PC-3 (cell line): ENCODE results near the gene B4GALNT3. TPM values are rescaled to one million over a fixed set of nuclear protein-coding genes. Genes with fewer than 3 reads are reported as not detected.

Source experiments
- ATAC-seq: fragments of 200-7000 bp; cut with Tn5 transposase; 2 replicates; pipeline ENCODE4 v1.9.1; 2020; ENCODE audit warnings: mild to moderate bottlenecking, moderate library complexity
- BruUV-seq: library from RNA; stranded (reverse); fragments of 400-500 nt; replicated peaks from 2 replicates; lab custom pipeline; 2021; lab: Mats Ljungman, UMichigan
- CTCF ChIA-PET: fragments of 300-600 bp; sonication (Branson Sonifier 250); formaldehyde crosslinking; loops from one replicate; lab custom pipeline; 2022; ENCODE audit warnings: antibody characterized with exemption; lab: Charles Lee
- POLR2A ChIA-PET: fragments of 300-600 bp; sonication (Branson Sonifier 250); formaldehyde crosslinking; loops from one replicate; lab custom pipeline; 2022; ENCODE audit warnings: antibody characterized with exemption; ENCODE audit not compliant: unreplicated experiment; lab: Charles Lee
- DNase-seq: peaks from one replicate; pipeline ENCODE4 v3.0.0-alpha.2; 2015
- H2AFZ ChIP-seq: fragments of 300-600 bp; sonication (generic); 2 replicates; pipeline ENCODE4 v1.6.0; 2016; ENCODE audit warnings: antibody characterized with exemption, low read length
- H3F3A ChIP-seq: fragments of 300-600 bp; sonication (generic); one replicate; pipeline ENCODE4 v1.6.0; 2017; ENCODE audit warnings: antibody characterized with exemption, low read length, control low read depth, mild to moderate bottlenecking; ENCODE audit not compliant: unreplicated experiment
- H3K27ac ChIP-seq: fragments of 300-600 bp; sonication (generic); 2 replicates; pipeline ENCODE4 v1.5.1; 2016; ENCODE audit warnings: mild to moderate bottlenecking, low read length
- H3K27me3 ChIP-seq: fragments of 300-600 bp; sonication (generic); 2 replicates; pipeline ENCODE4 v1.6.1; 2016; ENCODE audit warnings: low read length, mixed read lengths
- H3K36me3 ChIP-seq: fragments of 300-600 bp; sonication (generic); 2 replicates; pipeline ENCODE4 v1.6.1; 2016; ENCODE audit warnings: low read depth, mixed run types, low read length, mixed read lengths
- H3K4me1 ChIP-seq: fragments of 300-600 bp; sonication (generic); 2 replicates; pipeline ENCODE4 v1.5.1; 2016; ENCODE audit warnings: low read length; ENCODE audit not compliant: insufficient read depth
- H3K4me2 ChIP-seq: fragments of 300-600 bp; sonication (generic); 2 replicates; pipeline ENCODE4 v1.6.0; 2016; ENCODE audit warnings: low read length
- H3K4me3 ChIP-seq: fragments of 300-600 bp; sonication (generic); 2 replicates; pipeline ENCODE4 v1.5.1; 2016; ENCODE audit warnings: mild to moderate bottlenecking, low read length, mixed read lengths
- H3K79me2 ChIP-seq: fragments of 300-600 bp; sonication (generic); 2 replicates; pipeline ENCODE4 v1.6.1; 2017; ENCODE audit warnings: low read length, mixed read lengths
- H3K9ac ChIP-seq: fragments of 300-600 bp; sonication (generic); 2 replicates; pipeline ENCODE4 v1.6.0; 2016; ENCODE audit warnings: mild to moderate bottlenecking, low read length
- H3K9me2 ChIP-seq: fragments of 300-600 bp; sonication (generic); replicated peaks from 2 replicates; pipeline ENCODE4 v1.6.1; 2016; ENCODE audit warnings: mixed run types, low read length, mixed read lengths
- H3K9me3 ChIP-seq: fragments of 300-600 bp; sonication (generic); 2 replicates; pipeline ENCODE4 v1.6.1; 2016; ENCODE audit warnings: low read length, mixed read lengths
- H4K20me1 ChIP-seq: fragments of 300-600 bp; sonication (generic); 2 replicates; pipeline ENCODE4 v1.6.1; 2016; ENCODE audit warnings: low read length, mixed read lengths
- EZH2 ChIP-seq: fragments of 300-600 bp; sonication (generic); IDR thresholded peaks from one replicate; pipeline ENCODE4 v1.6.1; 2017; ENCODE audit warnings: antibody characterized with exemption, mild to moderate bottlenecking, low read length; ENCODE audit not compliant: unreplicated experiment
- EZH2phosphoT487 ChIP-seq: fragments of 300-600 bp; sonication (generic); IDR thresholded peaks from 2 replicates; pipeline ENCODE4 v1.6.1; 2018; ENCODE audit warnings: mild to moderate bottlenecking, antibody characterized with exemption, low read length, borderline replicate concordance
- intact Hi-C: fragments of 100-400 bp; cut with micrococcal nuclease; formaldehyde crosslinking; loops from 2 replicates; pipeline ENCODE4 v1.9.0; 2023
- total RNA-seq: library from RNA; depleted of rRNA; stranded (reverse); fragments of >200 nt; gene quantifications from 2 replicates; pipeline ENCODE4 v1.2.3, GENCODE V29; 2014
- TF ChIP-seq, protein P1 (sequence below): fragments of 300-600 bp; sonication (generic); conservative IDR thresholded peaks from 2 replicates; pipeline ENCODE4 v1.5.1; 2017; ENCODE audit warnings: antibody characterized with exemption, low read depth, mild to moderate bottlenecking, low read length

B4GALNT3 gene
- total RNA-seq, 1 experiment from 2014 or later: 3.7 TPM

DNA sequence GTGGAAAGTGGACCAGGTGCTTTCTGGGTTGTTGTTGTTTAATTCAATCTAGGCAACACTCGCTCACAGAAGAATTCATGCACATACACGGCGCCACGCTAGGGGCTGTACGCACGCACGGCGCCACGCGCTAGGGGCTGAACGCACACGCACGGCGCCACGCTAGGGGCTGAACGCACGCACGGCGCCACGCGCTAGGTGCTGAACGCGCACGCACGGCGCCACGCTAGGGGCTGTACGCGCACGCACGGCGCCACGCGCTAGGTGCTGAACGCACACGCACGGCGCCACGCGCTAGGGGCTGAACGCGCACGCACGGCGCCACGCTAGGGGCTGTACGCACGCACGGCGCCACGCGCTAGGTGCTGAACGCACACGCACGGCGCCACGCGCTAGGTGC, 149.2 kb downstream of the B4GALNT3 start:
- Histone ChIP-seq H3K36me3 (no peaks in the 10 kb centered on the region), H3K4me3 (no peak overlapping the region), H3K9me2 (no peaks in the 10 kb centered on the region), H3K27me3 (no peaks in the 10 kb centered on the region), H3K9ac (no peak overlapping the region), H3K27ac (no peak overlapping the region), H3F3A (no peaks in the 10 kb centered on the region), H3K9me3 (no peaks in the 10 kb centered on the region), H2AFZ (no peak overlapping the region), H3K4me1 (peaks cover 18% of the 10 kb centered on the region), H3K4me2 (no peak overlapping the region), H3K79me2 (no peaks in the 10 kb centered on the region), H4K20me1 (no peaks in the 10 kb centered on the region)
- DNase-seq: no peak
- ChIA-PET POLR2A (no interaction called here), CTCF (no interaction called here)
- intact Hi-C loops: no loop called here
- no TSS peak for BruUV-seq
- ATAC-seq: no peak
- TF ChIP-seq EZH2phosphoT487 (no peak), EZH2 (no peak)
- TF ChIP-seq, protein P1, sequence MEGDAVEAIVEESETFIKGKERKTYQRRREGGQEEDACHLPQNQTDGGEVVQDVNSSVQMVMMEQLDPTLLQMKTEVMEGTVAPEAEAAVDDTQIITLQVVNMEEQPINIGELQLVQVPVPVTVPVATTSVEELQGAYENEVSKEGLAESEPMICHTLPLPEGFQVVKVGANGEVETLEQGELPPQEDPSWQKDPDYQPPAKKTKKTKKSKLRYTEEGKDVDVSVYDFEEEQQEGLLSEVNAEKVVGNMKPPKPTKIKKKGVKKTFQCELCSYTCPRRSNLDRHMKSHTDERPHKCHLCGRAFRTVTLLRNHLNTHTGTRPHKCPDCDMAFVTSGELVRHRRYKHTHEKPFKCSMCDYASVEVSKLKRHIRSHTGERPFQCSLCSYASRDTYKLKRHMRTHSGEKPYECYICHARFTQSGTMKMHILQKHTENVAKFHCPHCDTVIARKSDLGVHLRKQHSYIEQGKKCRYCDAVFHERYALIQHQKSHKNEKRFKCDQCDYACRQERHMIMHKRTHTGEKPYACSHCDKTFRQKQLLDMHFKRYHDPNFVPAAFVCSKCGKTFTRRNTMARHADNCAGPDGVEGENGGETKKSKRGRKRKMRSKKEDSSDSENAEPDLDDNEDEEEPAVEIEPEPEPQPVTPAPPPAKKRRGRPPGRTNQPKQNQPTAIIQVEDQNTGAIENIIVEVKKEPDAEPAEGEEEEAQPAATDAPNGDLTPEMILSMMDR: no peak

GRCh38 chr12:611721-612120, 152.0 kb downstream of the B4GALNT3 start:
- no TSS peak for BruUV-seq
- DNase-seq (no peak), ATAC-seq (no peak)
- no peaks in the 10 kb centered on the region for H3K79me2 ChIP-seq
- CTCF ChIA-PET: no interaction called here
- H3K4me1 ChIP-seq: peaks cover 18% of the 10 kb centered on the region
- H3K9ac ChIP-seq: no peak overlapping the region
- no peaks in the 10 kb centered on the region for H3K9me3 ChIP-seq
- intact Hi-C loops: no loop called here
- H3K36me3 ChIP-seq: no peaks in the 10 kb centered on the region
- no peaks in the 10 kb centered on the region for H4K20me1 ChIP-seq
- H3F3A ChIP-seq: no peaks in the 10 kb centered on the region
- H3K4me2 ChIP-seq: no peak overlapping the region
- H2AFZ ChIP-seq: no peak overlapping the region
- TF ChIP-seq EZH2phosphoT487: no peak
- no peak for TF ChIP-seq EZH2
- TF ChIP-seq, protein P1: no peak
- no peak overlapping the region for H3K4me3 ChIP-seq
- POLR2A ChIA-PET: no interaction called here
- H3K9me2 ChIP-seq: no peaks in the 10 kb centered on the region
- H3K27ac ChIP-seq: no peak overlapping the region
- H3K27me3 ChIP-seq: no peaks in the 10 kb centered on the region

DNA sequence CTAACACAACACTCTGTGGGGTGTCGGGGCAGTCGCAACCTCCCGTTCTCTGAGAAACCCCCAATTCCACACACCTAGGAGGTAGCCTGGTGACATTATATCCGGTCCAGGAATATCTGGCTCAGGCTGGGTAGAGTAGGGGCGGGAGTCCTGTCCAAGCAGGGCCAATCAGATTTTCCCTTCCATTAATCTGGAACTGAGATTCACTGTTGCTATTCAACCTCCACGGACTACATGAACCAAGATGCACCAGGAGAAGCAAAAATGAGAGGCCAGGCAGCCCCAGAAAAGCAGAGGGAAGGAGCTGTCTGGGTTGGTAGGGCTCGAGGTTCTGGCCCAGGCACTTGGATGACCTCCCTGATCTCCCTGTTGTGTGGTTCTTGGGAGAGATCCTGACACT, 152.6 kb downstream of the B4GALNT3 start:
- H3K4me2 ChIP-seq: no peak overlapping the region
- no peak overlapping the region for H3K27ac ChIP-seq
- no peak overlapping the region for H2AFZ ChIP-seq
- ChIA-PET POLR2A (no interaction called here), CTCF (no interaction called here)
- no peaks in the 10 kb centered on the region for H3K9me2 ChIP-seq
- TF ChIP-seq, protein P1: no peak
- no peak for TF ChIP-seq EZH2
- TF ChIP-seq EZH2phosphoT487: no peak
- H3F3A ChIP-seq: no peaks in the 10 kb centered on the region
- no peaks in the 10 kb centered on the region for H3K79me2 ChIP-seq
- no peaks in the 10 kb centered on the region for H3K36me3 ChIP-seq
- H3K4me1 ChIP-seq: peaks cover 14% of the 10 kb centered on the region
- H3K9ac ChIP-seq: no peak overlapping the region
- no peak overlapping the region for H3K4me3 ChIP-seq
- H3K27me3 ChIP-seq: no peaks in the 10 kb centered on the region
- intact Hi-C loops: no loop called here
- no peaks in the 10 kb centered on the region for H3K9me3 ChIP-seq
- DNase-seq: no peak
- BruUV-seq: no TSS peak
- ATAC-seq: no peak
- no peaks in the 10 kb centered on the region for H4K20me1 ChIP-seq
